COLO829 (cell line): ENCODE data around the gene TPRG1.

ENCODE experiments used
- DNase-seq: peaks from one replicate; pipeline ENCODE4 v3.0.0; 2012; ENCODE audit warnings: low spot score

The TPRG1 gene

DNA sequence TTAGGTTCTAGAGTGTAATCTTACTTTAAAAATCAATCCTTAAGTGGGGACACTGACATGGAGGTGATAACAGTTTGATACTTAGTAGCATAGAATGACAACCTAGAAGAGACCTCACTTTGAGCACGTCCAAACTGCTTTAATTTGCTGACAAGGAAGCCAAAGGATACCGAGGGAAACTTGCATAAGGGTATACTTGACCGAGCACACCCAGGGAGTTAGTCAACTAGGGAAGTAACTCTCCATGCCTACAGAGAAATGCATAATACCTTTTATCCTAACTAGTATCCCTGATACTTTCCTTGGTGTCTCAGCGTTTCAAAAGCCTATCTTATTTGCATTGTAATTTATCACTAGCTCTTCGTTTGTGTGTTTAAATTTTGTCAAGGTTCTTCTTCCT, 5.5 kb upstream of the TPRG1 start:
- no peak for DNase-seq

DNA sequence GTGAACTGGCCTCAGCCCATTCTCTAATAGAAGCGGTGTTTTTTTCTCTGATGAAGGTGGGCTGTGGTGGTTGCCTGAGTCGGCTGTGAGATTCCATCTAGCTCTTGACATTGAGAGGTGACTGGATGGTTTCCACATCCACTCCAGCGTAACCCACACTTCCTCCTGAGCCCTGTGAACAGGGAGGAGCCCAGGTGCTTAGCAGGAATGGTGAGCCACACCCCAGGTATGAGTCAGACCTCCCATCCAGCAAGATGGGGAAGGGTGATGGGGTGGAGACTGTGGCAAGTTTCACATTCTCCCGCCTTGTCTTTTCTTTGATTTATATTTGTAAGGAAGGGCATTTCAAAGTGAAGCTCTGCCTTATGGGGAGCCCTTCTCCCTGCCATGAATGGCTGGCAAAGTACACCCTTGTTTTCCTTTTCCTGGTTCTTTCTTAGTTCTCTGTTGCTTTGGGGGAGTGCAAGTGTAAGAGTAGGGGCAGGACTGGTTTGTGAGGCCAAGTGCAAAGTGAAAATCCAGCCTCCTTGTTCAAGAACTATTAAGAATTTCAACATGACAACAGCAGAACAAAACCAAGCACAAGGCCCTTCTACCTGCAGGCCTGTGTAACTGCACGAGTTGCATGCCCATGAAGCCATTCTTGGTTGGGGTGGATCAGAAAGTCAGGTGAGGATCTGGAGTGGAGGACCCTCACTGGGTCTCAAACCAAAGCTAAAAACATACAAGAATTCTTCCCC, 4.6 kb upstream of the TPRG1 start:
- DNase-seq = no peak

DNA sequence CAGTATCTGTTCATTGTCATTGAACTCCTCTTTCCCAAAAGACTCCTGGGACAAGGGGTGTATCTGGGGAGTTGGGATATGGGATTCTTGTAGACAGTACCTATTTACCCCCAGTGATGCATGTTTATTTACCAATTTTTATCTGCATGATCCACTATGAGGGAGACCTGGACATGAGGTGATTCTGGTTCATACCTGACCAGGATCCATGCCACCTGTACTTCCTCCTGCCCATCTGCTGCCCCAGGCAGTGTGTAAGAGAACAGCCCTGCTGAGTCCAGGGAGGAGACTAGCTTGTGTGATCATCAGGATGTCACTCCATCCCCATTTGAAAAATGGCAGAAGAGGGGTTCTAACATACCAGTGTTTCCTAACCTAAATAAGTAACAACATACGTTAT, 3.1 kb upstream of the TPRG1 start:
- DNase-seq = no peak

DNA sequence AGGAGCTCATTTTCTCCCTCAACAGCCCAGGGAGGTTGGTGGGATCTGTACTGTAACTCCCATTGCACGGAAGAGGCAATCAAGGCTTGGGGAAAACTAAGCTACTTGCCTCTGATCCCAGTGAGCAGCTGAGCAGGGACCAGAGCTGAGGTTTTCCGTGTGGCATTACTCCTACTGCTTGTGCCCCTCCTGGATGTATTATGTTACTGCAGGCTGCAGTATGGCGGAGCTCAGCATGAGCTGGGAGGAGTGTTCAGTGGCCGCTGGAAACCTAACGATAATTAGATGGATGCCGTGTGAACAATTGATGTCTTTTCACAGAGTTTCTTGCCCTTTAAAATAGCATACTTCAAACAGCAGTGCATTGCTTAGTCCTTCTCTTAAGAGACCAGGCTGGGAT, 2.0 kb upstream of the TPRG1 start:
- DNase-seq = no peak

DNA sequence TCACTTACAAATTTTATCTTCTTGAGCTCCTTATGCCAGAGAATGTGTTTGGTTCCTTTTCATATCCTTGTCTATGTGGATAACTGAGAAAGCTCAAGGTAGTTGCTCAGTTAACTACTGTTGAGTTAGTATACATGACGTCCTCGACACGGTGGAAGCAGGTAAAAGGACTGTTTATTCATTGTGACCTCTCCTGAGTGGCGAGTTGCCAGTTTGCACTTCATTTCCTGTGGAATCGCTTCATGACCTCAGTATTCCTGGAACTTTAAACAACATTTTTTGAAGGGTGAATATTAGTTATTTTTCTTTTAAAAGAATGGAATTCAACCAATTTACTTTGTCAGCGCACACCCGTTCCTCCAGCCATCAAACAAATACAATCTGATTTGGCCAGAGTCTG, 1.2 kb upstream of the TPRG1 start:
- DNase-seq = no peak

DNA sequence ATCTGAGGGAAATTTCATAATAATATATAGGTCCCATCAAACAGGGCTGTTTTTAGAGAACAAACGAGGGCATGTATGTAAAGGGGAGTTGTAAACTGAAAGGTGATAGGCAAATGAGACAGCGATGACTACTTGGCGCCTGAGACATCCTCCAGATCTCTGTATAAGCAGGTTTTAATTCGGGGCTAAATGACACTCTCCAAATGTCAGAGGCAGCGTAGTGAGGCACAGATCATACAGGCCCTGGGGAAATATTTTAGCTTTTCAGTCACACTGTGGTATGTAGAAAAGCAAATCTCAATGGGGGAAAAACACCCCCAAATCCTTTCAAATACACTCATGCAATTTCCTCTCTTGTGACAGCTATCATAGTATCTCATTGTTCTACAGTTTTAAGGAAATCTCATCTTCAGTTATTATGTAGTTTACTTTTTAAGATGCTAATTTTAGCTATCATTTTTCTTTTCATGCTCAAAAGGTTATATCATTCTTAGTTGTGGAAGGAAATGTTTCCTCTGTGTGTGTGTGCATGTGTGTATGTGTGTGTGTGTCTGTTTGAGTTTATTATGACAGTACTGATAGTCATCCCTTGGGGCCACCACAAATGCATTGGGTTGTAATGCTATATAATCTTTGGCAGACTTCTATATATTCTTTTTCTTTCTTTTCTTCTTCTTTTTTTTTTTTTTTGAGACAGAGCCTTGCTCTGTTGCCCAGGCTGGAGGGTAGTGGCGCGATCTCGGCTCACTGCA, 1.1 kb downstream of the TPRG1 start:
- DNase-seq = no peak

DNA sequence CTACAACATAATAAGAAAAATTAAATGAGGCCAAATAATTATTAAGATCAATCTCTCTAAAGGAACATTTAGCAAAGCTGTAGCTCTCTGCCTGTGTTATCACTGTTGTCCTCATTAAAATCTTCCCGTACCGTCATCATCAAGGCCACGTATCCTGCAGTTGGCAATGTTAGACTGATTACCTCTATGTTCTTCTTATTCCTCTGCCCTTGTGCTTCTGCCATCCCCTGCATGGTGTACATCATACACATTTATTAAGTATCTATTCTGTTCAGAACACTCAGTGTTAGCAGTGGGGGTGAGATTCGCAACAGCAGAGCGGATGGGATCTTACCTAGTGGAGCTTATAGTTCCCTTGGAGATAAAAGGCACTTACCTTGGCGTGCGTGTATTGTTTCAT, 12.8 kb downstream of the TPRG1 start:
- no peak for DNase-seq

DNA sequence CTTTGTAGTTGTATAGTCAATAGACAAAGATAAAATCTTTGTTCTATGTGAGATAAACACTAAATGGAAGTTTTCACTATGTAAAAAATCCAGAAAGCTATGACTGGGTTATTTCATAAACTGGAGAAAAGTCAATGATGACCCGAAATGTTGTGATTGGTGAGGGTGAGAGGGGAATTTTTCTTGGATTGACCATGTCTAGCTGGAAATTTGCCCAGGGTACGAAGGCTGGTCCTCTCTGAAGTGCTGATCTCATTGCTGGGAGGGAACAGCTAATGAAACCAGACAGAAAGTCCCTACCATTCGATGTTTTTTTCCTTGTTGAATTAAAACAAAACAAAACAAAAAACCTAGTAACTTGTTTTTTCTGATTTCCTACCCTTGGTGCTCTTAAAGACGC, 14.3 kb downstream of the TPRG1 start:
- no peak for DNase-seq

DNA sequence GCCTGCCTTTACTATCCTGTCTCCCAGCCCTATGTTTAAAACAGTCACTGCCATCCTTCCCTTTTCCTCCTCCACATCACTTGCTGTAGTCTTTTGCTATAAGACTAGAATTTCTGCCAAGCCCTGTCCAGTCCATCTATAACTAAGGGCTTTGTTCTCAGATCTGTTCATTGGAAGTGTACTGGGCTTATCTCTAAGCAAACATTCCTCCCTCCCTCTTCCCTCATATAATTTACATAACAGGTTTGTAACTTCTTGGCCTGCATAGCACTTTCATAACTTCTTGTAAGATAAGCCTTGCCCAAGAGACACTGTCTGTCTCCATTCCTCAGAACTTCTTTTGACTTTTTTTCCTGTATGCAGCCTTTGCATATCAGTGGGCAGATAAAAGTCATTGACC, 16.7 kb downstream of the TPRG1 start:
- peak; percentile 65 for DNase-seq

DNA sequence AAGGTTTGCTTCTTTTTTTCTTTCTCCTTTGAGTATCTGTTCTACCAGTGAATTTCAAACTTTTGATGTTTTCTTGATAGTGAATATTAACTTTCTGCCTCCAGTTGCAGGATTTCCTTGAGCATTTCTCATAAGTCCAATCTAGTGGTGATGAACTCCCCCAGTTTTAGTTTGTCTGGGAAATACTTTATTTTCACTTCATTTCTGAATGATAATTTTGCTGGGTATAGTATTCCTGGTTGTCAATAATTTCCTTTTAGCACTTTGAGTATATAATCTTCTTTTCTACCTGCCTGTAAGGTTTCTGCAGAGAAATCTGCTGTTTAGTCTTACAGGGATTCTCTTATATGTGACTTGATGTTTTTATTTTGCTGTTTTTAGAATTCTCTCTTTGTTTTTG, 21.0 kb downstream of the TPRG1 start:
- DNase-seq = no peak

DNA sequence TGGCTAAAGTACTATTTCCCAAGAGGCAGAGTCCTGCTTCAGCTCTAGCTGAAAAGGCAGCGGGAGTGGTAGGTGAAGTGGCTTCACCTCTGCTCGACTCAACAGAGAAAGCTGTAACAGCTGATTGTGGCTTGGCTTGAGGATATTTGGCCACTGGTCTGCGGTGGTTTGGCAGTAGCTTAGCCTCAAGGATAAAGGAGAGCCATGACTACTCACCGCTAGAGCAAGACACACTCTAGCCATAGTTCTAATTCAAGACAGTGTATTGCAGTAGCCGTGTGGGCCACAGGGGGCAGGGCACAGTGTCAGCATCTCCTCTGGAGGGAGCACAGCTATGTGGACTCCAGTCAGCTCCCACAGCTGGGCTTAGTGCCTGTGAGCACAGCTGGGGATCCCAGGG, 23.5 kb downstream of the TPRG1 start:
- no peak for DNase-seq

DNA sequence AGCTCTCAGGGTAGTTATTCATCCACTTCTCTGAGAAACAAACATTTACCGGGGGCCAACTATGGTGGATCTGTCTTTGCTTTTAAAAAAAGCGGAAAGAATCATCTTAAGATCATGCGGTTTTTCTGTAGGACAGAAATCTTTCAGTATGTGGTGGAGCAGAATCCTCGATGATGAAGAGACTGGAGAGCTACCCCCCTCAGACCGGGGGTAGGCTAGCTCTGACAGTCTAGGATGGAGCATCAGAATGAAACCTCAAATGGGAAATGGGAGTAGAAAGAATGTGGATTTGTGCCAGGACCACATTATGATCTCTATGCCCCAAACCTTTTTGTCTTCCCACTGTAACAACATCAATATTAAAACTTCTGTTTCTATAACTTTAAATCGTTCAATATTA, 30.3 kb downstream of the TPRG1 start:
- DNase-seq = no peak

DNA sequence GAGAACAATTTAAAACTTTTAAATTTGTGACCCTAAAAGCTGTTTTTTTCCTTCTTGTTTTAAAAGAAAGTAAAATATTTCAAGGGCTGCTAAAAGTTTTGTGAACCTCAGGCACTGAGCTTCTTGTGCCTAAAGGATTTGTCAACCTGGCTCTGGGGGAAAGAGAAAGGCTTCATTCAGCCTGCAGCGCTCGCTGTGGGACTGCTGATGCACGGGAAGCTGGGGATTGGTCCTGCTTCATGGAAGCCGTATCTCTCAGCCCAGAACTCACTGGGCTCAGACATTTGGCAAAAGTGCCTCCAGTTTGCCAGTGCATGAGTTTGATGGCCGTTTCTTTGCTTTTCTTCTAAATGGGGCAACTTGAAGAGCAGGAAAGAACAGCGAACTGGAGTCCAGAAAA, 30.8 kb downstream of the TPRG1 start:
- DNase-seq = peak; percentile 18

DNA sequence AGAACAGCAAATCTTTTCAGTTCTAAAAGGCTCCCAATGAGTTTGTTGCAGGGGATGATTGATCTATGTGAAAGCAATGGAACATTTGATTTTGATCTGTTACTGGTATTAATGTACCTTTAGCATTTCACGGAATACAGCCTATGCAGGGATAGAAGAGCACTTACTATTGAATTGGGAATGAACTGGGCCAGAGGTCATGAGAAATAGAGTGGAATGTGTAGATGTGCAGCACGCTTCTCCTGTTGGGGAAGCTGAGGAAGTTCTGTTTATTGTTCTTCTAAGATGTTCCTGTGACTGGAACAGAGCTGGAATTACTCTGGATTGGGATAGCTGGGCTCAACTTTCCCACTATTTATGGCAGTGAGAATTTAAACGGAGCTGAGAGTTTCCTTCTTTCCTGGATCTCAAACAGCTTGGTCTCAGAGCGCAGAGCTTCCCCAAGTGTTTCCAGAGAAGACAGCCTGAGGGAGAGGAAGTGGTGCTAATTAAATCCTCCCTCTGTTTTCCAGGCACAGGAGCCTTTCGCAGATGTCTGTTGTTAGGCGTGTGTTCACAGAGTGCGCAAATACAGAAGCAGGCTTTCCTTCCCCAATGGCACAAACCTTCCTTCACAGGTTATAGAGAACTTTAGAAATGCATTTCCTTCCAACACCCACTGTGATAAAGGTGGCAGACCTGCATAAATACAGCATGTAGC, 32.5 kb downstream of the TPRG1 start:
- peak; percentile 32 for DNase-seq

DNA sequence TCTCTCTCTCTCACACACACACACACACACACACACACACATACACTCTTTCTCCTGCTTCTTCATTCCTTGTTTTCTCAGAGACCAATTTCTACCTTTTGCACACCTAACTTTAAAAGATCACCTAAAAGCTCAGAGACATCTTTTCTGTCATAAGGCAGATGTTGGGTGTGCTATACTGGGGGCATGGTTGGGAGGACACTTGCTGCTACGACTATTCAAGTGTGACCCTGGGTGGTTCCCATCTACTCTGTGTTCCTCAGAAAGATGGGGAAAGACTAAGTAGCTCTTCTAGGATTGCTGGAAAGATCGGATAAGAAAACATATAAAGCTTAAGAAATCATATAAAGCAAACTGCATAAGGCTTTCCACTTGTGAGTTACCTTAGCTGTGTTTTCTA, 33.2 kb downstream of the TPRG1 start:
- DNase-seq = no peak

DNA sequence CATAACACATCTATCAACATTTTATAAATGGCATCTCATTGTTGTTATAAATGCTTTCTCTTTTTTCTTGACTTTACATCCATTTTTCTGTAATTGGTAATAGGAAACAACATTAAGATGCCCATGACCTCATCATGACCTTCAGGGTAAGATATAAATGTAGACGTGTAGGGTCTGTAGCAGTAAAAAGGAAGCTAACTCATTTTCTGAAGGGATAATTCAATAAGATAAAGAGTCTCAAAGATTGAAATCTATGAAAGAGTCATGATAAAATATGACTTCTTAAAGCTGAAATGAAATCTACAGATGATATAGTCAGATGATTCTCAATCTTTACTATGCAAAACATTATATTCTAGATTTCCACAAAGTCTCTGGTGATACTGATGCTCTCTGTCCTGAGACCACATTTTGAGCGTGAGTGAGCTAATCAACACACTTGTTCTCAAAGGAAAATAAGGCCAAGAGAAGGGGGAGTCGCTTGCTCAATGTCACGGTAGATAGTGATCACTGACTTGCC, 38.5 kb downstream of the TPRG1 start:
- no peak for DNase-seq

DNA sequence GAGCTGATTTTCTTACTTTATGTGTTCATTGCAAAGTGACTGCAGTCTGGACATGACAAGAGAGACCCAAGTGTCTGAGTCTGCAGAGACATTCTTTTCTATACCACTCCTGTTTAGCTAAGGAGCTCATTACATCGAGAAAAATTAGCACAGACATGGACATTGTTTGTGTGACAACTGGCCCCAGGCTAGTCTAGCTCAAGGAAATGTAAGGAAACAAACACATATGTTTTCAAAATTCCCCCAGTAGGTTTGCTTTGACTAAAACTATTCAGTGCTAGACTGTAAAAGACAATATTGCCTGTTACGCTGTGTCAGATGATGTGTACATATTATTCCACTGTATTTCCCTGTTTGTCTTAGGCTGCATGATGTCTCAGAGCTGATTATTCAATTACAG, 40.9 kb downstream of the TPRG1 start:
- peak; percentile 45 for DNase-seq

DNA sequence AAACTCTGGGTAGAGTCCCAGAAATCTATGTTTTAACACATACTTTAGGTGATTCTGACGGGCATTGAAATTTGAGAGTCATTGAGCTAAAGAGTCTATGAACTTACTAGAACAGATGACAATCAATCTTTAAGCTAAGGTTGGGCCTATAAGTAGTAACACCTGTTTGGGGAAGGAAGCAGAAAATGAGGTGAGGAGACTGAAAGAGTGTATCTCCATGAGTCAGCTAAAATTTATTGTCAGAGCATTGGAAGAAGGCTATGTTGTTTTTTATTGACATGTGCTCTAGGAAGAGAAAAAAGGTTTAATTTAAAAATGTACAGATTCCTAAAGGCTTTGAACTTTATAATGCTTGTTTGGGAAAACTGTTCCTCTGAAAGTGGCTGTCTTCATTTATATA, 42.9 kb downstream of the TPRG1 start:
- DNase-seq = no peak

DNA sequence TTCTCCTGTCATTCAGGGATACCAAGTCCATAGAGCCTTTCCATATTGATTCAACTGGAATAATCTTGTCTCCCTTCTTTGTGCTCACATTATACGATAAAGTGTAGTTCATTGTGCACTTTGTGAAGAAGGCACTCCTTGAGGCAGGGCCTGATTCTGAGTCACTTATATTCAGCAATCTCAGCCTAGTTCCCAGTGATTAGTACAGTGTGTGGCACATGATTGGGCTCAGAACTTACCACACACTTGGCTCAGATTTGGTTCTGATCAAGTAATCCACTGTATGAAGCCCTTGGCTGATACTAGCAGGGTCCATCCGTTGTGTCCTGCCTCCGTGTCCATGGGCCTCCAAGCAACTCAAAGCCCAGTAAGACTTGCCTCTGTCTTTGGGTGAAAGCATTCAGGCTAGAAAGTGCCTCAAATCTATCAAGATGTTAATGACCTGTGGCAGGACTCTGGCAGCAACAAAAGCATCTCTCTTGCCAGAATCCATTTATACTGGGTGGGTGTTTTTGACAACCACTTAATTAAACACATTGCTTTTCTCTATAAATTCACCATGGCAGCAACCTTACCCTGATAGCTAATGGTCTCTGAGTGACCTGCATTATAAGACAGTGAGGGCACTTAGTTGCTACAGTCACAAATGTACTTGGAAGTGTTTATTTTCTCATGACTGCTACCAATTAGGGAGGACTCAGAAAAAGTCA, 51.3 kb downstream of the TPRG1 start:
- DNase-seq = no peak

DNA sequence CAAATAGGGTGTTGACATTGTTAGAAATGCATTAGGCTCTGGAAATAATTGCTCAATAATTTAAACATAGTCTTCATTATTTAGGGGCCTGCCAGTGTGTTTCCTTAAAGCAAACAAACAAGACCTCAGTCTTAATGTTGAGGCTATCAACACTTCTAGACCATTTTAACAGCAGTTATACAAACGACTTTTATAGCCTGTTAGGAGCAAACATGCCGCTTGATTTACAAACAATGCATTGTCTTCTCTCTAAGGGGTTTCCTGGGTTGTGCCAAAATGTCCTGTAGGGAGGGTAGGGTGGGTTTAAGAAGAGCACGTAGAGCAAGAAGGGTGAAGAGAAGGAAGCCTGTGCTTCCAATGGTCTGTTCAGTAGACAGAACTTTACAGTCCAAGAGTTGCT, 53.7 kb downstream of the TPRG1 start:
- DNase-seq = no peak

DNA sequence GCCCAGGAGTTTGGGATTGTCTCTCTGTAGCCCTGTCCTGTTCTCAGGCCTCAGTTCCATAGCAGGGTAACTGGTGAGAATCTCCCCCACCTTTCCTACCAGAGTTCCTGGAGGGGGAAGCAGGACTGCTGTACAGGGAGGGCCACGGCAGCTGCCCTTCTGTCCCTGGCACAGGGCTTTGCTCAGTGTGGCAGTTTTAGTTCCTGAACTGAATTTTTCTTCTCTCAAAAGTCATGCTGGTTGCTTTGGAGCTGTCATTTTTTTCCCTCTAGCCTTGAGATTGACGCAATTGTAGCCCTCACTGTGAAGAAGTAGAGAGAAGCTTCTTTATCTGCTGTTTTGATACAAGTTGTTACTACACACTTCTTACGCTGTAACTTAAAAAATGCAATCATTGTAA, 55.5 kb downstream of the TPRG1 start:
- DNase-seq = no peak

DNA sequence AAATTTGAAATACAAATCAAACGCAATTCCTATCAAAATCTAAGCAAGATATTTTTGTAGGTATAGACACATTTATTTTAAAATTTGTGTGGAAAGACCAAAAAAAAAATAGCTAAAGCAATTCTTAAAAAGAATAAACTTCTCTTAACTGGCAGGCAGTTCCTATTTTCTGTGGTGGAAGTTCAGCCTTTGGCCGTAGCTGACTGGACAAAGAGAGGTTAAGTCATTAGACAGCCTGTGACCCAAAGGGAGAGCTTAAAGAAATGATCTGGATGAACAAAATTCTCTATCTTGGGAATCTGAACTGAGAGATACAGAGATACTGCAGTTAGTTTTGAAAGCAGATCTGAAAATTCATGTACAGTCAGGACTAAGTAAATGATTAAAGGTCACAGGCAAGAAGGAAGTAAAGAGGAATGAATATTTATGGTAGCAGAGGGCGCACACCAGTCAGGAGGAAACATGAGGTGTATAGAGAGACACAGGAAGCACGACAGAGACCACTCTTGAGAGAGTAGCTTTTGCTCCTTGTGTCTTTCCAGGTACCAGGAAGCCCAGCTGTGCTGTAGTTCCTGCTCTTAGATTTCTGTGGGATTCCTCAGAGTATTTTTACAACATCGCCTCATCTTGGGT, 57.5 kb downstream of the TPRG1 start:
- no peak for DNase-seq
